ENCODE measurements around the gene SLC6A7. TPM values are rescaled to one million over a fixed set of nuclear protein-coding genes. Genes with fewer than 3 reads are reported as not detected.

SLC6A7 gene
- polyA plus RNA-seq, 3 donors: 0.06 to 0.07 TPM; not detected in 1

GRCh38 chr5:150172145-150172544 is 17.7 kb upstream of the SLC6A7 start:
- DNase-seq (ENCODE audit: low read depth in 3 of 3, low spot score in 2 of 3): no peak

- DNase-seq (ENCODE audit: low read depth in 3 of 3, low spot score in 2 of 3): no peak
These were observed 17.3 kb upstream of the SLC6A7 start for GRCh38 chr5:150172556-150172955.

GRCh38 chr5:150173161-150173560 is 16.7 kb upstream of the SLC6A7 start:
- no peak for DNase-seq (ENCODE audit: low read depth in 3 of 3, low spot score in 2 of 3)

- no peak for DNase-seq (ENCODE audit: low read depth in 3 of 3, low spot score in 2 of 3)
These were observed 15.6 kb upstream of the SLC6A7 start for GRCh38 chr5:150174285-150174684.

- DNase-seq (ENCODE audit: low read depth in 3 of 3, low spot score in 2 of 3): no peak
These were observed 14.8 kb upstream of the SLC6A7 start for GRCh38 chr5:150175076-150175475.

- no peak for DNase-seq (ENCODE audit: low read depth in 3 of 3, low spot score in 2 of 3)
These were observed 14.3 kb upstream of the SLC6A7 start for GRCh38 chr5:150175536-150175935.

- no peak for DNase-seq (ENCODE audit: low read depth in 3 of 3, low spot score in 2 of 3)
These were observed 13.0 kb upstream of the SLC6A7 start for GRCh38 chr5:150176745-150177477.

GRCh38 chr5:150177721-150178120 is 12.1 kb upstream of the SLC6A7 start:
- DNase-seq (ENCODE audit: low read depth in 3 of 3, low spot score in 2 of 3): no peak

GRCh38 chr5:150178262-150178661 is 11.6 kb upstream of the SLC6A7 start:
- DNase-seq (ENCODE audit: low read depth in 3 of 3, low spot score in 2 of 3): no peak

GRCh38 chr5:150179019-150179620 is 10.7 kb upstream of the SLC6A7 start:
- no peak for DNase-seq (ENCODE audit: low read depth in 3 of 3, low spot score in 2 of 3)

GRCh38 chr5:150180241-150181026 is 9.4 kb upstream of the SLC6A7 start:
- no peak for DNase-seq (ENCODE audit: low read depth in 3 of 3, low spot score in 2 of 3)

GRCh38 chr5:150181027-150181426 is 8.8 kb upstream of the SLC6A7 start:
- DNase-seq (ENCODE audit: low read depth in 3 of 3, low spot score in 2 of 3): no peak

GRCh38 chr5:150181766-150182545 is 7.9 kb upstream of the SLC6A7 start:
- DNase-seq (ENCODE audit: low read depth in 3 of 3, low spot score in 2 of 3): no peak

- no peak for DNase-seq (ENCODE audit: low read depth in 3 of 3, low spot score in 2 of 3)
These were observed 7.1 kb upstream of the SLC6A7 start for GRCh38 chr5:150182774-150183173.

- no peak for DNase-seq (ENCODE audit: low read depth in 3 of 3, low spot score in 2 of 3)
These were observed 6.4 kb upstream of the SLC6A7 start for GRCh38 chr5:150183436-150183835.

- DNase-seq (ENCODE audit: low read depth in 3 of 3, low spot score in 2 of 3): no peak
These were observed 5.9 kb upstream of the SLC6A7 start for GRCh38 chr5:150184006-150184405.

GRCh38 chr5:150184990-150185912 is 4.6 kb upstream of the SLC6A7 start:
- no peak for DNase-seq (ENCODE audit: low read depth in 3 of 3, low spot score in 2 of 3)

- no peak for DNase-seq (ENCODE audit: low read depth in 3 of 3, low spot score in 2 of 3)
These were observed 3.7 kb upstream of the SLC6A7 start for GRCh38 chr5:150186137-150186536.

GRCh38 chr5:150186897-150187296 is 3.0 kb upstream of the SLC6A7 start:
- no peak for DNase-seq (ENCODE audit: low read depth in 3 of 3, low spot score in 2 of 3)
